MG63 (cell line): ENCODE measurements around the gene FER1L5. TPM values are rescaled to one million over a fixed set of nuclear protein-coding genes. Genes with fewer than 3 reads are reported as not detected.
A peak's percentile ranks its signal among the peaks of the same experiment; 100 is the strongest.
"Not testable (repeated sequence)": the region's sequence is repeated elsewhere in the genome, so short reads cannot be mapped to it uniquely, and the experiment has no call there.

ENCODE experiments used
- DNase-seq: peaks from one replicate; pipeline ENCODE4 v3.0.0-alpha.2; 2020
- H3K27me3 ChIP-seq: fragments of 250-450 bp; sonication (Bioruptor Pico); 2 replicates; pipeline ENCODE4 v1.5.1; 2020; ENCODE audit warnings: mild to moderate bottlenecking, moderate library complexity
- H3K36me3 ChIP-seq: fragments of 250-450 bp; sonication (Bioruptor Pico); 2 replicates; pipeline ENCODE4 v1.5.1; 2020; ENCODE audit warnings: mild to moderate bottlenecking, moderate library complexity
- H3K4me3 ChIP-seq: fragments of 250-450 bp; sonication (Bioruptor Pico); 2 replicates; pipeline ENCODE4 v1.5.1; 2020; ENCODE audit warnings: mild to moderate bottlenecking, moderate library complexity
- H3K9me3 ChIP-seq: fragments of 250-450 bp; sonication (Bioruptor Pico); 2 replicates; pipeline ENCODE4 v1.5.1; 2020; ENCODE audit warnings: mild to moderate bottlenecking, moderate library complexity
- total RNA-seq: library from RNA; depleted of rRNA; stranded (reverse); fragments of >200 nt; shearing (Covaris generic); gene quantifications from 2 replicates; pipeline ENCODE4 v1.2.3, GENCODE V29; 2014; ENCODE audit warnings: low replicate concordance

FER1L5 gene
- total RNA-seq, 1 experiment from 2014 or later: not detected

DNA sequence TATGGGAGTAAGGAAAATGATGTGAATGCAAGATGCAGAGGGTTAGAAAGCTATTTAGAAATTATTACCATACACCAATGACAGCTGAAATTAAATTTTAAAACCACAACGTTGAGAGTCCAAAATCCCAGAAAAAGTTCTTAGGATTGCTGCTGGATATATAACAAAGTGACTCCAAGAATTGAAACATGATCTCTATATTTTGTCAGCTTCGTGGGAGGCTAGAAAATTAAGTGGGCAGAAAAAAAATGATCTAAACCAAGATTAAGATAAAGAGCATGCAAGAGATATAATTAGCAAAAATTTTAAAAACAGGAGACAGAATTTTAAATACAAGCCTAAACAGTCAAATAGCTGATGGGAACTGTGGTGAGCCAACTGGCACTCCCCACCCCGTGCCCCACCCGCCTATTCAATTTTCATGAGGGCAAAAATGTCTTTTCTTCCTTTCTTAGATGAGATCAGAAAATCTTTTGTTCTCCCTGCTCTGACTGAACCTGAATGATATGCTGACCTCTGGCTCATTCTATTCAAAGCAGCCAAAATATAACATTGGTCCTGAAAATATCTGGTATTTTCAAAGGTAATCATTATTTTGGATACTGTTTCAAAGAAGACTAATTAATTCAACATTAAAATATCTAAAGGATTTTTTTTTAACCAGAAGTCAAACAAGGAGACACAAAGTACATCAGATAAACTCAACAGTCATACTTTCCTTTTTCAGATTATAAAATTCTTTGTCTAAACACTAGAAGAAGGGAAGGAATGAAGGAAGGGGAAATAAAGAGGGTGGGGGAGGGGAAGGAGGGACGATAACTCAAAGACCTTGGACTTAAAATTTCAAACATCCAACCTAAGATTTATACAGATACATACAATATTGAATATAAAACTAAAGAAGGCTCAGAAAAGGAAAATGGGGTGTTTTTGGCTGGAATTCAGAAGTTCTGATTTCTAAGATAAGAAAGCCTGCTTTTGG lies 16.7 kb upstream of the FER1L5 start:
- no peak for DNase-seq
- H3K9me3 ChIP-seq: no peaks in the 10 kb centered on the region
- H3K27me3 ChIP-seq: no peaks in the 10 kb centered on the region
- peaks cover 67% of the 10 kb centered on the region for H3K36me3 ChIP-seq
- no peak overlapping the region for H3K4me3 ChIP-seq

DNA sequence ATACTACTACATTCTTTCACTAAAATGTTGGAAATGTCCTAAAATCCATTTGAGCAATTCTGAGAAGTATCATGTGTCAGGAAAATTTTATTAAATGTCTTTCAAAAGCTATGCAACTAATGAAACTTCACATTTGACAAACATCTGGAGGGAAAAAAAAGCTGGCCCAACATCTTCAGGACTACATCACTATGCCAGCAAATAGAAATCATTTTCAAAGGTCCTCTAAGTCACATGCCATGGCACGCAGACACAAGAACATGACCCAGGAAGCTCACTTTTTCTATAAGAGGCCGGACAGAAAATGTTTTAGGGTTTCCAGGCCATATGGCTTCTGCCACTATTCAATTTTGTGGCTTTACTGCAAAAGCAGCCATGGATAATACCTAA lies 16.0 kb upstream of the FER1L5 start:
- Histone ChIP-seq H3K9me3 (no peaks in the 10 kb centered on the region), H3K4me3 (no peak overlapping the region), H3K27me3 (no peaks in the 10 kb centered on the region), H3K36me3 (peaks cover 74% of the 10 kb centered on the region)
- no peak for DNase-seq

DNA sequence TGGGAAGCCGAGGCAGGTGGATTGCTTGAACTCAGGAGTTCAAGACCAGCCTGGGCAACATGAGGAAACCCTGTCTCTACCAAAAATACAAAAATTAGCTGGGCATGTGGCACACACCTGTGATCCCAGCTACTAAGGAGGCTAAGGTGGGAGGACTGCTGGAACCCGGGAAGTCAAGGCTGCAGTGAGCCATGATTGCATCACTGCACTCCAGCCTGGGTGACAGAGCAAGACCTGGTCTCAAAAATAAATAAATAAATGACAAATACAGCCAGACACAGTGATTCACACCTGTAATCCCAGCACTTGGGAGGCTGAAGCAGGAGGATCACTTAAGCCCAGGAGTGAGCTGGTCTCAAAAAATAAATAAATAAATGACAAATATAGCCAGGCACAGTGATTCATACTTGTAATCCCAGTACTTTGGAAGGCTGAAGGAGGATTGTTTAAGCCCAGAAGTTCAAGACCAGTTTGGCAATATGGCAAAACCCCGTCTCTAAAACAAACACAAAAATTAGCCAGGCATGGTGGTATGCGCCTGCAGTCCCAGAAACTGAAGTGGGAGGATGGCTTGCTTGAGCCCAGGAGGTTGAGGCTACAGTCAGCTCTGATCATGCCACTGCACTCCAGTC lies 10.6 kb upstream of the FER1L5 start:
- DNase-seq: peak; percentile 72

DNA sequence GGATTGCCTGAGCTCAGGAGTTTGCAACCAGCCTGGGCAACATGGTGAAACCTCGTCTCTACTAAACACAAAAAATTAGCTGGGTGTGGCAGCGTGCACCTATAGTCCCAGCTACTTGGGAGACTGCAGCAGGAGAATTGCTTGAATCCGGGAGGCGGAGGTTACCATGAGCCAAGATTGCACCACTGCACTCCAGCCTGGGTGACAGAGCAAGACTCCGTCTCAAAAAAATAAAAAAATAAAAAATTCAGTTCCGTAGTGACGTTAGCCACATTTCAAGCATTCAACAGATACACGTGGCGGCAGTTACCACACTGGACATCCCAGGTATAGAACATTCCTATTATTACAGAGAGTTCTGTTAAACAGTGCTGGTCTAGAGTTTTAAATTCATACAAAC lies 8.9 kb upstream of the FER1L5 start:
- Histone ChIP-seq H3K9me3 (no peaks in the 10 kb centered on the region), H3K36me3 (peaks cover 64% of the 10 kb centered on the region), H3K27me3 (no peaks in the 10 kb centered on the region), H3K4me3 (no peak overlapping the region)
- DNase-seq: no peak

More for the DNA sequence above, 10.6 kb upstream of the FER1L5 start:
- H3K9me3 ChIP-seq: no peaks in the 10 kb centered on the region
- H3K4me3 ChIP-seq: no peak overlapping the region
- H3K27me3 ChIP-seq: no peaks in the 10 kb centered on the region
- peaks cover 77% of the 10 kb centered on the region for H3K36me3 ChIP-seq

DNA sequence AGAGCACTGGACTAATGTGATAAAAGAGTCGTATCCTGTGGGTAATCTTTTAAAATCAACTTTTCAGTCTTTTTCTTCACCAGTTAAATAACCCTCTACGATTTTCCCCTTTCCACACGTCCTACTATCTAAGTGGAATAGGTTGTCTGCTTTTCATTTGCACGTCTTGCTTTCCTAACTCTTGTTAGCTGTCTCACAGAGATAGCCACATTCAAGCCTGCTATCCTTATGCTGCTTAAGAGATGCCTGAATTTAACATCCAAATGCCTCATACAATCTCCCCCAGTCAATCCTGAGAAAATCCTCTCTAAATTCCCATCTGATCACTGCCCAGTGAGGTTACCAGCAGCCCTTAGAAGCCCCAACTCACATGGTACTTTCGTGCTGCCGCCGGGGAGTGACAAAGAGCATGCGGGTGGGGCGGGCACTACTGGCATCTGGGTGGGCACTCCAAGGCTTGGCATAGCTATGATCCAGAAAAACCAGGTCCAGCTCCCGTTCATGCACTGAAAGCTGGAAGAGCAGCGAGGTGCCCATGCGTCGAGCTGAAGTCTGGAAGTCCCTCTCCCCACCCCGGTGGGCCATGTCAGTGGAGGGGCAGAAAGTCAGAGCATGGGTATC lies 5.9 kb upstream of the FER1L5 start:
- DNase-seq: peak; percentile 15
- no peaks in the 10 kb centered on the region for H3K27me3 ChIP-seq
- H3K9me3 ChIP-seq: no peaks in the 10 kb centered on the region
- H3K36me3 ChIP-seq: peaks cover 33% of the 10 kb centered on the region
- H3K4me3 ChIP-seq: peak overlapping the region; percentile 95

DNA sequence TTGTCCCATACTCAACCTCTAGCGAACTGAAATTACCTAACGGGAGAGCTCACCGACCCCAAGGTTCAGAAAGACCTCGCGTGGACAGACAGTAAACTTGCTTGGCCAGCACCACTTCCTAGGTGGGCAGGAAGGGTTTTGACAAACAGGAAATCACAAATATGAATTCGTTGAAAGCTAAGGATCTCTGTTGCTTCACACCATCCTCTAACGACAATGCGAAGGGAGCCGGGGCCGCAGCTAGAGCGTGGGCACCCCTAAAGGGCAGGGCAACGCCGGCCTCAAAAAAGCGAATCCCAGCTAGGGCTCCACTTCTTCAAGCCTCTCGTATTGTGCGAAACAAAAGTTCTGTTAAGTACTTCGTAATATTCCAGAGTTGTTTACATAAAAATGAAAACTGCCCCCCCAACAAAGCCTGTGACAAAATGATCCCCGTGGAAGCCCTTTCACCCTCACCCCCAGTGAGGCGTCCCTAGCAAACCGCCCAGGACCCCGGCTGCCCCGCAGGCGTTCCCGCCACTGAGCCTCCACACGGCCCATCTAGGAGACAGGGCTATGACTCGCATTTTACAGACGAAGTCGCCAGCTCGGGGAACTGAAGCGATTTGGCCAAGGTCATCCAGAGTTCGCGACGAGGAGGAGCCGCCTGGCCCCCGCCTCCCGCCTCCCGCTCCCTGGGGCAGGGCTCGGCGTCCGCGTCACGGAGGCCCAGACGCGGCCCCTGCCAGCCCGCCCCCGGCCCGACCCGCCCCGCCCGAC lies 5.0 kb upstream of the FER1L5 start:
- H3K36me3 ChIP-seq: peaks cover 32% of the 10 kb centered on the region
- peak overlapping the region; percentile 95 for H3K4me3 ChIP-seq
- peak; percentile 94 for DNase-seq
- no peaks in the 10 kb centered on the region for H3K27me3 ChIP-seq
- H3K9me3 ChIP-seq: no peaks in the 10 kb centered on the region

DNA sequence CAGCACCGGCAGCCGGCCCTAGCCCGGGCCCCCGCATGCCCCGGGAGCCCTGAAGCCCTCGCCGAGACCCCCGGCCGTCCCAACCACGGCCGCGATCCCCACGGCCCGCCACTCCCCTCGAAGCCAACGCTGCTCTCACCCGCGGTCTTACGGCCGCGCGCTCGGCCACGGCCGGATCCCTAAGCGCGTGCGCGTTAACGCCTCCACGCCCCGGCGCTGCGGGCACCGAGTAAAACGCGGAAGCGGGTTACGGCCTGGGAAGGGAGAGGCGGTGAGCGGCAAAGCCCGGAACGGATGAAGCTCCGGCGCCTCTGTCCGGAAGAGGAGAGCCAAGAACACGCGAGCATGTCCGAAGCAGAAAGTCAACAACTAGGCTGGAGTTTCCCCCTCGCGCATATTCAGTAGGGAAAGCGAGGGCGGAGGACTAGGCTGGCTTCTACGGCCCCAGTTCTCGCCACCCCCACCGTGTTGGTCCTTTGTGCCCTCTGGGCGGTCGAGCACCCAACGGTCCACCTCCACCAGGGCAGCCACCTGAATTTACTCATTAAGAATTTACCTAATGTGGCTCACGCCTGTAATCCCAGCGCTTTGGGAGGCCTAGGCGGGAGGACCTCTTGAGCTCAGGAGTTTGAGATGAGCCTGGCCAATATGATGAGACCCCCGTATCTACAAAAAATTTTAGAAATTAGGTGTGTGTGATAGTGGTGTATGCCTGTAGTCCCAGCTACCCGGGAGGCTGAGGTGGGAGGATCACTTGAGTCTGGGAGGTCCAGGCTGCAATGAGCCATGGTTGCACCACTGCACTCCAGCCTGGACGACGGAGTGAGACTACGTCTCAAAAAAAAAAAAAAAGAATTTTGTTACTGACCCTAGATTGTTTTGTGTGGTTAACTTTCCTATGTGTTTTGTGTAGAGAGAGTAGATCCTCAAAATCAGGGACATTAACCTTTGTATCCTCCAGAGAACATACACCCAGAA lies 4.1 kb upstream of the FER1L5 start, which contains the start of gene KANSL3:
Gene KANSL3 (minus strand): TSS at position 169 of the 978 bp plus-strand sequence. CDS start 1,177 bp downstream, outside the sequence.
- DNase-seq: peak; percentile 81
- no peaks in the 10 kb centered on the region for H3K27me3 ChIP-seq
- H3K36me3 ChIP-seq: peaks cover 32% of the 10 kb centered on the region
- H3K9me3 ChIP-seq: no peaks in the 10 kb centered on the region
- peak within 1 kb of the TSS; percentile 95 for H3K4me3 ChIP-seq

DNA sequence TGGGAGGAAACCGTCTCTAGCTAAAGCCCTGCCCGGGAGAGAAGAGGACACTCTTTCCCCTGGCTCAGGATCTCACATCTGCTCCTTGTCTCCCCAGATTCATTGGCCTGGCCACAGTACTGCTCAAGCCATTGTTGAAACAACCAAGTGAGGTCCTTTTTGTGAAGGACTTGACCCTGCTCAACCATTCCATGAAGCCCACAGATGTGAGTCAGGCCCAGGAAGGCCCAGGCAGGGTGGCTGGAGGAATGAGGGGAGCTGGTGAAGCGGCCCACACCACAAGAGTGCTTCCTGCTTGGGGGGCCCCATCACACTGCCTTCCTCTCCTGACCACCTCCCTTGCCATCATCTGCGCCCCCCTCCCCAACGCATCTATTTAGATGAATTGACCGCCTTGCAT lies 5.1 kb downstream of the FER1L5 start:
- H3K27me3 ChIP-seq: no peaks in the 10 kb centered on the region
- H3K4me3 ChIP-seq: no peak overlapping the region
- no peaks in the 10 kb centered on the region for H3K9me3 ChIP-seq
- no peaks in the 10 kb centered on the region for H3K36me3 ChIP-seq
- DNase-seq: no peak

DNA sequence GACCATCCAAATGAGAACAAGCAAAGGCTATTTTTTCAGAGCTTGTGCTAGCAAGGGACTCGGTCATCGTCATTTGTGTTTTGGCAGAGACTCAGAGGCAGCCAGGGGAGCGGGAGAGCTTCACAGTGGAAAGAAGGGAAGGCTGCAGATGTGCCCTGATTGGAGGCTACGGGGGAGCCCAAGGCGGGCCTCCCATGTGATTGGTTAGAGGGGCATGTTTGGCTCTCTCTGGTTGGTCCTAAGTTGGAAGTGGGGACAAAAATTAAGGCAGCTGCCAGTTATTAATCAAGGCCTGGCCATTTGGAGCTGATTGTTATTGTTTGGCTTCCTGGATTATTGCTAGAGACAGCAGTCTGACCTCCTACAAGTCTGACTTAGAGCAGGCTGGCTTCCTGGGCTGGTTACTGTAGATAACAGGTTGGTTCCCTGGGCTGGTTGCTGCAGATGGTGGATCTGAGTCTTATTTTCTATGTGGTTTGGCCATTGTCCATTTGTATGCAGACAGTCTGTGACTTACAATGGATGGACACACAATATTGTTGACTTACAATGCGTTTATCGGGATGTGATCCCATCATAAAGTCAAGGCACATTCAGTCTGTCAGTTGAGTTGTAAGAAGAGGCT lies 5.9 kb downstream of the FER1L5 start:
- Histone ChIP-seq H3K4me3 (no peak overlapping the region), H3K36me3 (no peaks in the 10 kb centered on the region), H3K27me3 (no peaks in the 10 kb centered on the region), H3K9me3 (no peaks in the 10 kb centered on the region)
- no peak for DNase-seq

DNA sequence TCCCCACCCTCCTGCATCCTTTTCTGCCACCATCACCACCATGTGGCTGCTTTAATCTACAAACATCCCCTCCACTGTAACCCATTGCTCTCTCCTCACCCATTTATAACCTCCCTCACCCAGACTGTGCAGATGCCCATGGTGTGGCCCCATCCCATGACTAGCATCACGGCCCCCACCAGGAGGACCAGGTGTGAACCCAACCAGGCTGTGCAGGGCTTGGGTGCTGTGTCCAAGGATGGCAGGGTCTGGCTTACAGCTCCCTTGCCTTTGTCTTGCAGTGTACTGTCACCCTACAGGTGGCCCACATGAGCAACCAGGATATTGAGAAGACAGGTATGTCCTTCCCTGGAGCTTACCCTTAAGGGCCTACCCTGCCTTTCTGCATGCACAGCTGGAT lies 6.8 kb downstream of the FER1L5 start:
- Histone ChIP-seq H3K4me3 (no peak overlapping the region), H3K9me3 (no peaks in the 10 kb centered on the region), H3K27me3 (no peaks in the 10 kb centered on the region), H3K36me3 (no peaks in the 10 kb centered on the region)
- no peak for DNase-seq

DNA sequence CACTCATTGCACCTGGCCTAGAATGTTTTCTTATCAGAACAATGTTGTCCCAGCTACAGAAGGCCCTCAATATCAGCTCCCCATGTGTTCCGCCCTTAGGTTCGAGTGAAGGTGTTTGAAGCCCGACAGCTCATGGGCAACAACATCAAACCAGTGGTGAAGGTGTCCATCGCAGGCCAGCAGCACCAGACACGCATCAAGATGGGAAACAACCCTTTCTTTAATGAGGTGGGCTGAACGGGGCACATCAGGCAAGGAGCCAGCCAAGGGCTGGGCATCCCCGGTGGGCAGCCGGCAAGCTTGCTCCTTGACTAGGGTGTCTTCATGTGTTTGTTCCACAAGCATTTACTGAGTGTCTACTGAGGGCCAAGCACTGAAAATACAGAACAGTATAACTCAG lies 9.2 kb downstream of the FER1L5 start:
- no peaks in the 10 kb centered on the region for H3K27me3 ChIP-seq

DNA sequence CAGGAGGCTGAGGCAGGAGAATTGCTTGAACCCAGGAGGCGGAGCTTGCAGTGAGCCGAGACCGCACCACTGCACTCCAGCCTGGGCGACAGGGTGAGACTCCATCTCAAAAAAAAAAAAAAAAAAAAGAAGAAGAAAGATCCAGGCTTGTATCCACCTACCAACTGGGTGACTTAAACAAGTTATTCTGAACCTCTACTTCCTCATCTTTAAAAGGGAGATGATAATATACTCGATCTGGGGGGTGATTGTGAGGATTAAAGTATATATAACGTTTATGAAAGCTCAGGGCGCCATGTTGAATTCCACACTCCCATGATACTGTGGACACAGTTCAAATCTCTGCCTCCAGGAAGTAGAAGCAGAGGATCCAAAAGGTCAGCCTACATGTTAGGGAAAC lies 12.2 kb downstream of the FER1L5 start:
- not testable (repeated sequence) for DNase-seq, H3K27me3 ChIP-seq, H3K36me3 ChIP-seq, H3K4me3 ChIP-seq, H3K9me3 ChIP-seq

More for the DNA sequence above, 9.2 kb downstream of the FER1L5 start:
- Histone ChIP-seq H3K36me3 (no peaks in the 10 kb centered on the region), H3K9me3 (no peaks in the 10 kb centered on the region), H3K4me3 (no peak overlapping the region)
- no peak for DNase-seq

DNA sequence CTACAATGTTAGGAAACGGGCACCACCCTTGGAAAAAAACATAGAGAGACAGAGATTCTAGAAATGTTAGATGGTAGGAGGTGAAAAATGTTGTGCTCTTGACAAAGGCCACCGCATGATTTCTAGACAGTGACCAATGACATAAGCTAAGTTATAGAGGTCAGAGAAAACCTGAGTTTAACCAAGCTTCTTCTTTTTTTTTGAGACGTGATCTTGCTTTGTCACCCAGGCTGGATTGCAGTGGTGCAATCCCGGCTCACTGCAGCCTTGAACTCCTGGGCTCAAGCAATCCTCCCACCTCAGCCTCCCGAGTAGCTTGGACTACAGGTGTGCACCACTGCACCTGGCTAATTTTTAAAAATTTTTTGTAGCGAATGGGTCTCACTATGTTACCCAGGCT lies 13.0 kb downstream of the FER1L5 start:
- no peaks in the 10 kb centered on the region for H3K9me3 ChIP-seq
- DNase-seq: no peak

DNA sequence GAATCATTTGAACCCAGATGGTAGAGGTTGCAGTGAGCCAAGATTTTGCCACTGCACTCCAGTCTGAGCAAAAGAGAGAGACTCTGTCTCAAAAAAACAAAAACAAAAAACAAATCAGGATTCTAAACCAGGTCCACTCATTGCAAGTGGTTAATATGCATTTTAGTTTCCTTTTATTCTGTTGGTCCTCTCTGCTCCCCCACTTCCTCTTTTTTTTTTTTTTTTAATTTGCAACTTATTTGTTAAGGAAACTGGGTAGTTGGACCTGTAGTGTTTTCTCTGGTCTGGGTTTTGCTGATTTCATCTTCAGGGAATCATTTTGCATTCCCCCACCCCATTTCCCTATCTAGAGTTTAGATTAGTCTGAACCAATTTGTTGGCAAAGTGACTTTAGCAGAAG lies 14.0 kb downstream of the FER1L5 start:
- no peaks in the 10 kb centered on the region for H3K27me3 ChIP-seq
- DNase-seq: no peak
- no peak overlapping the region for H3K4me3 ChIP-seq
- H3K9me3 ChIP-seq: no peaks in the 10 kb centered on the region
- H3K36me3 ChIP-seq: no peaks in the 10 kb centered on the region

More for the DNA sequence above, 13.0 kb downstream of the FER1L5 start:
- Histone ChIP-seq H3K36me3 (no peaks in the 10 kb centered on the region), H3K27me3 (no peaks in the 10 kb centered on the region), H3K4me3 (no peak overlapping the region)

DNA sequence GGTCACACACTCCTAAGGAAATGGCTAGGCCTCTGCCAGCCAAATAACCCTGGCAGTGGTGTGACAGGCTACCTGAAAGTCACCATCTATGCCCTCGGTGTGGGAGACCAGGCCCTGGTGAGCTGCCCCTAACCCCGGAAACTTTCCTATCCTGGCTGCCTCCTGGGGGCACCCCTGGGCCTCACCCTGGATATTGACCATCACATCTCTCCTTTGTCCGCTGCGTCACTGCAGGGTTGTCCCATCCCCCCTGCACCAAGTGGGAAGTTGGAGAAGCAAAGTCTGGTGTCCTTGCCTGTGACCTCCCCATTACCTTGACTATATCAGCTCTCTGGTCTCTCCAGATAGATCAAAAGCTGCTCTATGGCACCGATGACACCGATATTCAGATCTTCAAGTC lies 18.8 kb downstream of the FER1L5 start:
- peaks cover 4% of the 10 kb centered on the region; the same call in 1 of the 2 replicates for H3K9me3 ChIP-seq
- H3K27me3 ChIP-seq: no peaks in the 10 kb centered on the region
- no peak overlapping the region for H3K4me3 ChIP-seq
- DNase-seq: no peak
- no peaks in the 10 kb centered on the region for H3K36me3 ChIP-seq
